K562 (cell line): ENCODE results near the gene HOXA11. TPM values are rescaled to one million over a fixed set of nuclear protein-coding genes. Genes with fewer than 3 reads are reported as not detected.

Source experiments
- ATAC-seq: fragments of 200-7000 bp; cut with Tn5 transposase; 3 replicates; pipeline ENCODE4 v1.9.1; 2020; ENCODE audit warnings: moderate library complexity
- BruUV-seq: library from RNA; stranded (reverse); fragments of 400-500 nt; replicated peaks from 2 replicates; lab custom pipeline; 2021; lab: Mats Ljungman, UMichigan
- CTCF ChIA-PET: fragments of 300-600 bp; formaldehyde crosslinking; extraction: SDS; loops from one replicate; lab custom pipeline; 2021; ENCODE audit warnings: low intra/inter-chr PET ratio; lab: Yijun Ruan, JAX
- POLR2A ChIA-PET: fragments of 300-600, 350-650 bp; sonication (Branson Sonifier 250); formaldehyde crosslinking; extraction: SDS; loops from one replicate; lab custom pipeline; 2021; ENCODE audit warnings: antibody characterized with exemption, inconsistent platforms; lab: Yijun Ruan, JAX
- DNase-seq, 4 experiments: peaks; one replicate each; pipeline versions ENCODE4 v3.0.0 to v3.0.0-alpha.2; 2011 to 2018; ENCODE audit warnings: low spot score in 3 of 4, mixed read lengths in 3 of 4; ENCODE audit errors: extremely low read depth in 1 of 4
- FAIRE-seq: peaks from 2 replicates; lab custom pipeline; 2011; peaks lifted over from hg19 to GRCh38; lab: Jason Lieb, UNC
- H2AFZ ChIP-seq: 2 replicates; pipeline ENCODE4 v1.6.0; 2011; ENCODE audit warnings: low read depth, low read length, control low read depth, inconsistent platforms
- H3K27ac ChIP-seq: fragments of 200-600 bp; 3 replicates; pipeline ENCODE4 v1.8.0; 2011; ENCODE audit warnings: low read depth, mild to moderate bottlenecking, control low read depth, inconsistent platforms, low read length, moderate library complexity, mixed read lengths; ENCODE audit errors: extremely low read depth
- H3K27me3 ChIP-seq, 2 experiments: fragments of 300-600 bp in 1 of 2; 2 replicates in 1 of 2; 3 replicates in 1 of 2; pipeline versions ENCODE4 v1.6.0 to v1.8.0; 2011; ENCODE audit warnings: inconsistent platforms in 2 of 2, low read length in 2 of 2, mild to moderate bottlenecking in 1 of 2, mixed read lengths in 1 of 2, moderate library complexity in 1 of 2; ENCODE audit not compliant: control insufficient read depth in 2 of 2, insufficient read depth in 2 of 2
- H3K36me3 ChIP-seq: fragments of 300-600 bp; 3 replicates; pipeline ENCODE4 v1.8.0; 2011; ENCODE audit warnings: mild to moderate bottlenecking, low read length, inconsistent platforms; ENCODE audit not compliant: control insufficient read depth, insufficient read depth
- H3K4me1 ChIP-seq, 2 experiments: fragments of 200-600 bp in 1 of 2; replicated peaks in 1 of 2; 2 replicates in 1 of 2; 3 replicates in 1 of 2; pipeline versions ENCODE4 v1.5.1 to v1.8.0; 2011; ENCODE audit warnings: inconsistent platforms in 2 of 2, low read length in 2 of 2, mild to moderate bottlenecking in 1 of 2, mixed read lengths in 1 of 2, moderate library complexity in 1 of 2; ENCODE audit not compliant: control insufficient read depth in 2 of 2, insufficient read depth in 2 of 2
- H3K4me2 ChIP-seq: 2 replicates; pipeline ENCODE4 v1.6.1; 2011; ENCODE audit warnings: low read length, control low read depth, inconsistent platforms, mixed read lengths; ENCODE audit not compliant: insufficient read depth
- H3K4me3 ChIP-seq: fragments of 200-600 bp; sonication (generic), shearing (Covaris generic); 2 replicates; pipeline ENCODE4 v1.5.1; 2016; ENCODE audit warnings: control low read depth, inconsistent platforms
- H3K79me2 ChIP-seq: fragments of 200-600 bp; 3 replicates; pipeline ENCODE4 v1.8.0; 2011; ENCODE audit warnings: low read length, inconsistent platforms; ENCODE audit not compliant: control insufficient read depth, insufficient read depth
- H3K9ac ChIP-seq, 2 experiments: 2 replicates each; pipeline versions ENCODE4 v1.6.0 to v1.6.1; 2011; ENCODE audit warnings: low read depth in 2 of 2, low read length in 2 of 2, control low read depth in 1 of 2, inconsistent platforms in 1 of 2, mild to moderate bottlenecking in 1 of 2, mixed read lengths in 1 of 2; ENCODE audit not compliant: insufficient read depth in 1 of 2
- H3K9me1 ChIP-seq: one replicate; pipeline ENCODE4 v1.6.0; 2011; ENCODE audit warnings: inconsistent platforms, mild to moderate bottlenecking, low read length, moderate library complexity; ENCODE audit not compliant: control insufficient read depth, insufficient read depth
- H3K9me3 ChIP-seq: replicated peaks from 2 replicates; pipeline ENCODE4 v1.5.1; 2011; ENCODE audit warnings: low read depth, low read length, inconsistent platforms; ENCODE audit not compliant: control insufficient read depth, insufficient read depth
- H4K20me1 ChIP-seq: replicated peaks from 2 replicates; pipeline ENCODE4 v1.6.1; 2011; ENCODE audit warnings: low read length, inconsistent platforms, mixed read lengths; ENCODE audit not compliant: control insufficient read depth, insufficient read depth
- ZNF444 ChIP-seq: fragments of 250-450 bp; sonication (Bioruptor Pico); IDR thresholded peaks from 2 replicates; pipeline ENCODE4 v1.4.0; 2020; ENCODE audit warnings: mild to moderate bottlenecking, moderate library complexity
- whole genome bisulfite sequencing: fragments of 100-300 bp; shearing (Covaris generic); methylation state at CpG from one replicate; pipeline ENCODE4 v1.1.6; 2016; ENCODE audit warnings: low coverage, mixed read lengths; ENCODE audit not compliant: insufficient coverage; ENCODE audit errors: missing lambda C conversion rate; 5-methylcytosine and 5-hydroxymethylcytosine counted together
- in situ Hi-C: fragments of 300-500 bp; cut with MboI; formaldehyde crosslinking; loops from 4 replicates; pipeline ENCODE4 v1.15.0; 2018; ENCODE audit warnings: inconsistent platforms, mixed read lengths
- intact Hi-C: fragments of 100-400 bp; cut with micrococcal nuclease; formaldehyde crosslinking; loops from 2 replicates; pipeline ENCODE4 v1.14.2; 2022
- polyA plus RNA-seq, 8 experiments: library from polyadenylated mRNA; depleted of rRNA in 4 of 8; stranded (reverse) in 5 of 8; unstranded in 3 of 8; fragments of >200 nt; fragmentation: Nextera tagmentation in 2 of 8; fragmentation: Illumina TruSeq in 1 of 8; extraction: Ambion mirVana in 2 of 8; extraction: Trizol in 1 of 8; gene quantifications; 2 replicates each; pipeline versions ENCODE4 v1.2.1 to v1.2.3, GENCODE V29; 2011 to 2014; ENCODE audit warnings: inconsistent platforms in 1 of 8, missing spikeins in 1 of 8
- total RNA-seq, 7 experiments: library from RNA; depleted of rRNA in 6 of 7; stranded (reverse); fragments of >200 nt in 6 of 7; fragmentation: Illumina TruSeq in 2 of 7; extraction: Trizol in 2 of 7; gene quantifications; 2 replicates each; pipeline versions ENCODE4 v1.2.1 to v1.2.3, GENCODE V29; 2011 to 2021; ENCODE audit warnings: low replicate concordance in 1 of 7
- TF ChIP-seq, protein P1 (sequence below): fragments of 450-650 bp; IDR thresholded peaks from 2 replicates; pipeline ENCODE4 v1.7.1; 2018; ENCODE audit warnings: mild to moderate bottlenecking, low read depth; ENCODE audit not compliant: partially characterized antibody

Gene HOXA11
- total and polyA plus RNA-seq, 9 of the 15 experiments (the other 6 are each of a cell fraction or from before 2014, with no cell fraction given), result not detected

DNA sequence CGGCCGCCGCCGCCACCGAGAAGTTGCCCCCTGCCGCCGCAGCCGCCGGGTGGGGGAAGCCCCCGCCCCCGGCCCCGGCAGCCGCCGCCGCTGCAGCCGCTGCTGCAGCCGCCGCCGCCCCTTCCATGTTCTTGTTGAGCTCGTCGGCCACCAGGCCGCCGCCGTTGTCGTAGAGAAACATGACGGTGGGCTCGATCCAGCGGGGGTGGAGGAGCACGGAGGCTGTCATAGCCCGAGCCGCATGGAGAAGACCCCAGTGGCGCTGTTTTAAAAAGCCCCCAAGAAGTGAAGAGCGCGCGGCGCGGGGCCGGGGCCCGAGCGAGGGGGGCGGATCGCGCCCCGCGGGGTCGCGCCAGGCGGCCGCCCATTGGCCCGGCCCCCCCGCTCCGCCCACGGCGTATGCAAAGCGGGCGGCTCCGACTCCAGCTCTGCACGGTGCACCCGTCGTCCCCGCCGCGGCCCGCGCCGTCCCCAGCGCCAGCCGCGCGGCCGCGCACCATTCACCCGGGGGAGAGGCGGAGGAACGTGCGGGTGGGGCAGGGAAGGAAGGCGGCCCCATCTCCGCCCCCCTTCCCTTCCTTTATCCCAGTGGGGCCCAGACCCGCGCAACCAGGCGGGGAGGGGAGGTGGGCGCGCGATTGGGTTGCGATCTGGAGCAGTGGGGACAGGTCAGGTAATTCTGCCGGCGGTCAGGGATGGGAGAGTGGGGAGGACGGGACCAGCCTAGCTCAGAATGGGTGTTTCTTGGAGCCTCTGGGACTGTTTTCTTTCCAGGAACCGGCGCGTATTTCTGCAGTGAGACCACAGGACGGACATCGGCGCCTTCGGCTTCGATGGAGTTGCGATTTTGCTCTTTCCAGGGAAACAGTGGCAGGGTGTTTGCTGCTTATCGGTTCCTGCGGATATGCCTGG, 15.1 kb upstream of the HOXA11 start, which contains the start of gene HOXA13:
HOXA13 (minus strand) TSS at position 243 of the 912 bp plus-strand sequence; CDS start at position 229, 14 bp downstream.
- H3K36me3 ChIP-seq, result no peaks in the 10 kb centered on the region
- peaks cover 40 to 60% of the 10 kb centered on the region in 2 experiments for H3K27me3 ChIP-seq
- ATAC-seq (peak; percentile 63), FAIRE-seq (no peak), DNase-seq (peak in 3 of 4 experiments; percentile 5 to 61 (median 55))
- H3K79me2 ChIP-seq, result no peaks in the 10 kb centered on the region
- H4K20me1 ChIP-seq, result 0 out of 2 replicates have a peak, but pooled peaks cover 3% of the 10 kb centered on the region
- in situ Hi-C loops (loop anchor here (5.0 to 10.0 kb wide), 4 partner anchors 375 to 817 kb away; no protein-coding TSS in a partner anchor), intact Hi-C loops (loop anchor here (5.0 kb wide), 2 partner anchors 377 to 572 kb away; no protein-coding TSS in a partner anchor)
- ChIA-PET CTCF (interaction anchor here (0.6 kb wide), 1 partner anchor 1492 kb away, joined by 3 read pairs; no protein-coding TSS in a partner anchor), POLR2A (interaction anchor here (0.5 kb wide), 1 partner anchor 705 kb away, joined by 3 read pairs; no protein-coding TSS in a partner anchor)
- no peaks in the 10 kb centered on the region for H3K9me1 ChIP-seq
- H3K9ac ChIP-seq, result no peak within 1 kb of the TSS
- WGBS, result 10% methylated on average over 29 of the region's 99 CpGs
- H3K4me2 ChIP-seq, result no peak within 1 kb of the TSS
- no peaks in the 10 kb centered on the region for H3K9me3 ChIP-seq
- H2AFZ ChIP-seq, result no peak within 1 kb of the TSS
- H3K4me3 ChIP-seq, result no peak within 1 kb of the TSS
- H3K4me1 ChIP-seq, result peaks cover 0 to 13% of the 10 kb centered on the region in 2 experiments; a peak in 1 of 5 replicates
- H3K27ac ChIP-seq, result no peak within 1 kb of the TSS
- TF ChIP-seq ZNF444 (CRISPR knock-in tag), result no peak
- TF ChIP-seq, protein P1, sequence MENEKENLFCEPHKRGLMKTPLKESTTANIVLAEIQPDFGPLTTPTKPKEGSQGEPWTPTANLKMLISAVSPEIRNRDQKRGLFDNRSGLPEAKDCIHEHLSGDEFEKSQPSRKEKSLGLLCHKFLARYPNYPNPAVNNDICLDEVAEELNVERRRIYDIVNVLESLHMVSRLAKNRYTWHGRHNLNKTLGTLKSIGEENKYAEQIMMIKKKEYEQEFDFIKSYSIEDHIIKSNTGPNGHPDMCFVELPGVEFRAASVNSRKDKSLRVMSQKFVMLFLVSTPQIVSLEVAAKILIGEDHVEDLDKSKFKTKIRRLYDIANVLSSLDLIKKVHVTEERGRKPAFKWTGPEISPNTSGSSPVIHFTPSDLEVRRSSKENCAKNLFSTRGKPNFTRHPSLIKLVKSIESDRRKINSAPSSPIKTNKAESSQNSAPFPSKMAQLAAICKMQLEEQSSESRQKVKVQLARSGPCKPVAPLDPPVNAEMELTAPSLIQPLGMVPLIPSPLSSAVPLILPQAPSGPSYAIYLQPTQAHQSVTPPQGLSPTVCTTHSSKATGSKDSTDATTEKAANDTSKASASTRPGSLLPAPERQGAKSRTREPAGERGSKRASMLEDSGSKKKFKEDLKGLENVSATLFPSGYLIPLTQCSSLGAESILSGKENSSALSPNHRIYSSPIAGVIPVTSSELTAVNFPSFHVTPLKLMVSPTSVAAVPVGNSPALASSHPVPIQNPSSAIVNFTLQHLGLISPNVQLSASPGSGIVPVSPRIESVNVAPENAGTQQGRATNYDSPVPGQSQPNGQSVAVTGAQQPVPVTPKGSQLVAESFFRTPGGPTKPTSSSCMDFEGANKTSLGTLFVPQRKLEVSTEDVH, result no peak
- BruUV-seq, result no TSS peak
